Kidney (tissue), 14 donors: ENCODE results near the gene ARHGEF10L. TPM values are rescaled to one million over a fixed set of nuclear protein-coding genes. Genes with fewer than 3 reads are reported as not detected.

Experiments
- DNase-seq, 5 donors: peaks; one replicate each; pipeline ENCODE4 v3.0.0-alpha.2; 2013 to 2020
- FAIRE-seq: peaks from 2 replicates; lab custom pipeline; 2012; peaks lifted over from hg19 to GRCh38; lab: Jason Lieb, UNC
- H3K27ac ChIP-seq, 2 donors: one replicate each; pipeline ENCODE4 v1.7.0; 2013; ENCODE audit warnings: low read depth in 2 of 2, low read length in 2 of 2, inconsistent platforms in 1 of 2
- H3K27me3 ChIP-seq: one replicate; pipeline ENCODE4 v1.7.1; 2013; ENCODE audit warnings: low read length, inconsistent platforms; ENCODE audit not compliant: control insufficient read depth, insufficient read depth
- H3K36me3 ChIP-seq, 3 donors: one replicate each; pipeline versions ENCODE4 v1.7.0 to v1.7.1; 2013; ENCODE audit warnings: low read length in 3 of 3, control low read depth in 1 of 3, inconsistent platforms in 1 of 3; ENCODE audit not compliant: insufficient read depth in 3 of 3, control insufficient read depth in 2 of 3
- H3K4me1 ChIP-seq, 3 donors: one replicate each; pipeline versions ENCODE4 v1.7.0 to v1.7.1; 2013; ENCODE audit warnings: low read length in 3 of 3, inconsistent platforms in 1 of 3, low read depth in 1 of 3; ENCODE audit not compliant: control insufficient read depth in 2 of 3, insufficient read depth in 2 of 3
- H3K4me3 ChIP-seq, 3 donors: one replicate each; pipeline versions ENCODE4 v1.7.0 to v1.8.1; 2013; ENCODE audit warnings: low read length in 3 of 3, control low read depth in 1 of 3, inconsistent platforms in 1 of 3
- H3K9ac ChIP-seq, 3 donors: one replicate each; pipeline versions ENCODE4 v1.7.0 to v1.7.1; 2013; ENCODE audit warnings: low read length in 3 of 3, control low read depth in 1 of 3, inconsistent platforms in 1 of 3
- H3K9me3 ChIP-seq, 3 donors: one replicate each; pipeline versions ENCODE4 v1.7.0 to v1.7.1; 2013; ENCODE audit warnings: low read length in 3 of 3, control low read depth in 1 of 3, inconsistent platforms in 1 of 3; ENCODE audit not compliant: control insufficient read depth in 2 of 3, insufficient read depth in 1 of 3
- intact Hi-C: fragments of 100-400 bp; cut with DNase I; formaldehyde crosslinking; loops from one replicate; pipeline ENCODE4 v1.11.1; 2022
- polyA plus RNA-seq: library from polyadenylated mRNA; stranded (reverse); fragments of 350-450 nt; fragmentation: Illumina TruSeq; extraction: RNeasy Lipid Tissue Mini Kit (QIAGEN cat#74804); gene quantifications from one replicate; pipeline ENCODE4 v1.2.3, GENCODE V29; 2014; ENCODE audit warnings: low read depth, low replicate concordance; ENCODE audit not compliant: insufficient read depth
- total RNA-seq: library from RNA; stranded (reverse); fragmentation: NEBNext Ultra II Directional; extraction: Animal tissue kit (Norgen Biotek cat#: 25700); gene quantifications from one replicate; pipeline ENCODE4 v1.2.1, GENCODE V29; 2021
- TF ChIP-seq, protein P1 (sequence below): IDR thresholded peaks from 3 replicates; pipeline ENCODE4 v1.5.1; 2012; ENCODE audit warnings: mild to moderate bottlenecking, moderate library complexity, borderline replicate concordance; ENCODE audit not compliant: insufficient read depth; ENCODE audit errors: extremely low read depth
- donor health status: control.
- donor health status: control.
- donor health status: control.
- donor health status: control.
- donor health status: control.
- donor health status: DM: yes; HTN: yes; CAD: no.
- donor health status: Normal renal cell carcinoma (clear cell type).

Gene ARHGEF10L
- total and polyA plus RNA-seq, 2 donors from 2014 or later = 40.8 to 91.9 TPM

DNA sequence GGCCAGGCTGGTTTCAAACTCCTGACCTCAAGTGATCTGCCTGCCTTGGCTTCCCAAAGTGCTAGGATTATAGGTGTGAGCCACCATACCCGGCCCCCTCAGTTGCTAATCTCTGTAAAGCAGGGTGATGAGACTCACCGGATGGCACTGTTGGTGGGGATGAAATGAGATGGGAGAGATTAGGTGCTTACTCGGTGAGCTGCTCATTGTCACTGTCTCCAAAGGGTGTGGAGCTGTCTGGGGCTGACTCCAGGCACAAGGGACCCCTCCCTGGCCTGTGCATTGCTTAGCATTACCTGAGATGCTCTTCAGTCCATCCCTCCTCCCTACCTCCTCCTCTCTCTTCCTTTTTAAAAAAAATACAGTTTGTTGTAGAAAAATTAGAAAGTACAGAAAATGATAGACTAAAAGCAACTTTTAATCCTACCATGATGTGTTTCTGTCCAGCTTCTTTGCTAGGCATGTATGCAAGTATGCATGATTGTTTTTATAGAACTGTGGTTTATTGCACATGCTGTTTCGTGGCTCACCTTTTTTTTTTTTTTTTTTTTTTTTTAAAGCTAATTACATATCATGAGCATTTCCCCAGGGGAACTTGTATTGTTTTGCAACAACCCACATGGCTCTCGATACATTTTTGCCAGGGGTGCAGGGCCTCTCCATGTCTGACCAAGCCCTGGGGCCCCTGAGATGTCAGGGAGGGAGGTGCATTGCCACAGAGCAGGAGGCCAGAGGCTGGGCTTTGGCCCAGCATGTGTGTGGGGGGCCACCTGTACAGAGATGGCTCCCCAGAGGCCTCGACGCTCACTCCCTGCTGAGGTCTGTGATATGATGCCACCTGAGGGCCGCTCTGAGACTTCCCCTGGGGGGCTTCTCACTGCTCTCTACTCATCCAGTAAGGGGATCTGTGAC lies 55.4 kb downstream of the ARHGEF10L start:
- no peaks in the 10 kb centered on the region for H3K9me3 ChIP-seq
- TF ChIP-seq, protein P1, sequence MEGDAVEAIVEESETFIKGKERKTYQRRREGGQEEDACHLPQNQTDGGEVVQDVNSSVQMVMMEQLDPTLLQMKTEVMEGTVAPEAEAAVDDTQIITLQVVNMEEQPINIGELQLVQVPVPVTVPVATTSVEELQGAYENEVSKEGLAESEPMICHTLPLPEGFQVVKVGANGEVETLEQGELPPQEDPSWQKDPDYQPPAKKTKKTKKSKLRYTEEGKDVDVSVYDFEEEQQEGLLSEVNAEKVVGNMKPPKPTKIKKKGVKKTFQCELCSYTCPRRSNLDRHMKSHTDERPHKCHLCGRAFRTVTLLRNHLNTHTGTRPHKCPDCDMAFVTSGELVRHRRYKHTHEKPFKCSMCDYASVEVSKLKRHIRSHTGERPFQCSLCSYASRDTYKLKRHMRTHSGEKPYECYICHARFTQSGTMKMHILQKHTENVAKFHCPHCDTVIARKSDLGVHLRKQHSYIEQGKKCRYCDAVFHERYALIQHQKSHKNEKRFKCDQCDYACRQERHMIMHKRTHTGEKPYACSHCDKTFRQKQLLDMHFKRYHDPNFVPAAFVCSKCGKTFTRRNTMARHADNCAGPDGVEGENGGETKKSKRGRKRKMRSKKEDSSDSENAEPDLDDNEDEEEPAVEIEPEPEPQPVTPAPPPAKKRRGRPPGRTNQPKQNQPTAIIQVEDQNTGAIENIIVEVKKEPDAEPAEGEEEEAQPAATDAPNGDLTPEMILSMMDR = no peak
- intact Hi-C loops = no loop called here
- H3K27me3 ChIP-seq = no peaks in the 10 kb centered on the region
- H3K36me3 ChIP-seq = peaks cover 0 to 28% (median under 1%) of the 10 kb centered on the region in 3 donors
- no peak overlapping the region for H3K4me3 ChIP-seq
- H3K27ac ChIP-seq = peak overlapping the region in 1 of 2 donors; percentile 0
- H3K9ac ChIP-seq = no peak overlapping the region
- peaks cover 0 to 45% (median 43%) of the 10 kb centered on the region in 3 donors for H3K4me1 ChIP-seq
- FAIRE-seq (no peak), DNase-seq (no peak)

DNA sequence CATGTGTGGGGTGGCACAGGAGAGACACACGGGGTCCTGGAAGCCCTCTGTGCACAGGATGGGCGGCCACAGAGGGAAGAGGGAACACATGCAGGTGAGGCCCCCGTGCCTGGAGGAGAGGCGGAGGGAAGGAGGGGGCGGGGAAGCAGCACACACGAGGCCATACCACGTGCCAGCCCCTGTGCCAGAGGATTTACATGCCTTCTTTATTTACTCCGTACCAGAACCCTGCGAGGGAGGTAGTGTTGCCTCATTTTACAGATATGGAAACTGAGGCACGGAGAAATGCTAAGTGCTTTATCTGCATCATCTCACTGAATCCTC lies 56.1 kb downstream of the ARHGEF10L start:
- Histone ChIP-seq H3K27me3 (no peaks in the 10 kb centered on the region), H3K36me3 (peaks cover 0 to 22% (median 0%) of the 10 kb centered on the region in 3 donors), H3K4me3 (no peak overlapping the region), H3K27ac (peak overlapping the region in 1 of 2 donors; percentile 0), H3K9ac (no peak overlapping the region), H3K4me1 (peaks cover 0 to 48% (median 48%) of the 10 kb centered on the region in 3 donors), H3K9me3 (no peaks in the 10 kb centered on the region)
- intact Hi-C loops = no loop called here
- FAIRE-seq (no peak), DNase-seq (no peak)
- TF ChIP-seq, protein P1 = no peak

DNA sequence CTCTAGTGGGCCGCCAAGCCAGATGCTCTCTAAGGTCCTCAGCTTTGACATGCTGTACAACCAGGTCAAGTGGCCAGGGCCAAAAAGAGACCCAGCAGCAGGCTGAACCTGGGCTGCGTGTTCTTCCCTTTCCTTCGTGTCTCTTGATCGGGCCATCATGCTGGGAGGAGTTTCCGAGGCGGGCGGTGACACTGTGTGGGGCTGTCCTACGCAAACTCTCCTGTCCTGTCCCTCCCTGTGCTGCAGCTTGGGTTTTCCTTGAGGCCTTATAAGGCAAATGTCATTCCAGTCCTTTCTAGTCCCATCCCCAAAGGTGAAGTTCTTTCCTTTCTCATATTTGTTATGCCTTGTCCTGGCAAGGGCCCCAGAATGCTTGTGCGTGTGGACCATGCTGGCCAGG lies 56.7 kb downstream of the ARHGEF10L start:
- no peak for DNase-seq
- H3K4me1 ChIP-seq = peaks cover 0 to 50% (median 46%) of the 10 kb centered on the region in 3 donors

More for the DNA sequence above, 56.7 kb downstream of the ARHGEF10L start:
- intact Hi-C loops = no loop called here
- Histone ChIP-seq H3K36me3 (peaks cover 0 to 17% (median 0%) of the 10 kb centered on the region in 3 donors), H3K9ac (peak overlapping the region in 1 of 3 donors; percentile 12), H3K4me3 (no peak overlapping the region), H3K27ac (peak overlapping the region in 1 of 2 donors; percentile 43), H3K9me3 (no peaks in the 10 kb centered on the region), H3K27me3 (no peaks in the 10 kb centered on the region)
- no peak for FAIRE-seq
- TF ChIP-seq, protein P1 = no peak
